Measurements from ENCODE around the gene FHIT. TPM values are rescaled to one million over a fixed set of nuclear protein-coding genes. Genes with fewer than 3 reads are reported as not detected.

FHIT gene
- total and polyA plus RNA-seq, 4 donors = 2.1 to 14.7 (median 6.6) TPM

DNA sequence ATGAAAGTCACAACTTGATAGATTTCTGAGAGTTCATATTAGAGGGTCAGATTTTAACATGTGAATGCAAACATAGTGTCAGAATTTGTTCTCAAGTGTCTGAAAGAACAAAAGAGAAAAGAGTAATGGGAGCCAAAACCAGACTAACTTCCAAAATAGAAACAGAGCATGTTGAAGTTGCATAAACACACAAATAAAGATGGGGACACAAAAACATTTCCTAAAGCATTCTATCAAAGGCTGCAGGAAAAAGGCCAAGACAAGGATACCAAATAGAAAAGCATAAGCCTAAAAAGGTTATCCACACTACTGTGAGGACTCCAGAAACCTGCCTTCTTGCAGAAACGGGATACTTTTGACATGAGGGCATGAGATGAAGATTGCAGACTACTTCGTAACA is 2.8 kb downstream of the FHIT start:
- WGBS = 85% methylated on average over 2 of the region's 2 CpGs

GRCh38 chr3:61247191-61247590 is 4.1 kb downstream of the FHIT start:
- Histone ChIP-seq H3K9me3 (ENCODE audit: control insufficient read depth in 4 of 4, low read length in 3 of 4) (no peaks in the 10 kb centered on the region), H3K4me1 (ENCODE audit: control insufficient read depth in 4 of 4, insufficient read depth in 4 of 4, low read length in 3 of 4) (peaks cover 0 to 9% (median 5%) of the 10 kb centered on the region in 4 donors), H3K9ac (ENCODE audit: low read depth in 1 of 2, low read length in 2 of 2) (no peak overlapping the region), H3K4me3 (ENCODE audit: low read depth in 1 of 3, low read length in 3 of 3) (no peak overlapping the region), H3K27ac (ENCODE audit: low read depth in 1 of 2, low read length in 2 of 2) (no peak overlapping the region), H3K27me3 (ENCODE audit: control insufficient read depth in 4 of 4, insufficient read depth in 4 of 4, low read length in 3 of 4) (no peaks in the 10 kb centered on the region), H3K36me3 (ENCODE audit: control insufficient read depth in 4 of 4, insufficient read depth in 3 of 4, low read depth in 1 of 4, low read length in 3 of 4) (no peaks in the 10 kb centered on the region)
- 93% methylated on average over 4 of the region's 4 CpGs for WGBS
- TF ChIP-seq, protein P1, sequence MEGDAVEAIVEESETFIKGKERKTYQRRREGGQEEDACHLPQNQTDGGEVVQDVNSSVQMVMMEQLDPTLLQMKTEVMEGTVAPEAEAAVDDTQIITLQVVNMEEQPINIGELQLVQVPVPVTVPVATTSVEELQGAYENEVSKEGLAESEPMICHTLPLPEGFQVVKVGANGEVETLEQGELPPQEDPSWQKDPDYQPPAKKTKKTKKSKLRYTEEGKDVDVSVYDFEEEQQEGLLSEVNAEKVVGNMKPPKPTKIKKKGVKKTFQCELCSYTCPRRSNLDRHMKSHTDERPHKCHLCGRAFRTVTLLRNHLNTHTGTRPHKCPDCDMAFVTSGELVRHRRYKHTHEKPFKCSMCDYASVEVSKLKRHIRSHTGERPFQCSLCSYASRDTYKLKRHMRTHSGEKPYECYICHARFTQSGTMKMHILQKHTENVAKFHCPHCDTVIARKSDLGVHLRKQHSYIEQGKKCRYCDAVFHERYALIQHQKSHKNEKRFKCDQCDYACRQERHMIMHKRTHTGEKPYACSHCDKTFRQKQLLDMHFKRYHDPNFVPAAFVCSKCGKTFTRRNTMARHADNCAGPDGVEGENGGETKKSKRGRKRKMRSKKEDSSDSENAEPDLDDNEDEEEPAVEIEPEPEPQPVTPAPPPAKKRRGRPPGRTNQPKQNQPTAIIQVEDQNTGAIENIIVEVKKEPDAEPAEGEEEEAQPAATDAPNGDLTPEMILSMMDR (IDR thresholded peaks at IDR 0.05; ENCODE audit: low read depth, low read length, missing input control) = no peak
- TF ChIP-seq RXRA (IDR thresholded peaks at IDR 0.05) (peak; percentile 44 to 48), FOXA1 (IDR thresholded peaks at IDR 0.05) (no peak)
- TF ChIP-seq, protein P2, sequence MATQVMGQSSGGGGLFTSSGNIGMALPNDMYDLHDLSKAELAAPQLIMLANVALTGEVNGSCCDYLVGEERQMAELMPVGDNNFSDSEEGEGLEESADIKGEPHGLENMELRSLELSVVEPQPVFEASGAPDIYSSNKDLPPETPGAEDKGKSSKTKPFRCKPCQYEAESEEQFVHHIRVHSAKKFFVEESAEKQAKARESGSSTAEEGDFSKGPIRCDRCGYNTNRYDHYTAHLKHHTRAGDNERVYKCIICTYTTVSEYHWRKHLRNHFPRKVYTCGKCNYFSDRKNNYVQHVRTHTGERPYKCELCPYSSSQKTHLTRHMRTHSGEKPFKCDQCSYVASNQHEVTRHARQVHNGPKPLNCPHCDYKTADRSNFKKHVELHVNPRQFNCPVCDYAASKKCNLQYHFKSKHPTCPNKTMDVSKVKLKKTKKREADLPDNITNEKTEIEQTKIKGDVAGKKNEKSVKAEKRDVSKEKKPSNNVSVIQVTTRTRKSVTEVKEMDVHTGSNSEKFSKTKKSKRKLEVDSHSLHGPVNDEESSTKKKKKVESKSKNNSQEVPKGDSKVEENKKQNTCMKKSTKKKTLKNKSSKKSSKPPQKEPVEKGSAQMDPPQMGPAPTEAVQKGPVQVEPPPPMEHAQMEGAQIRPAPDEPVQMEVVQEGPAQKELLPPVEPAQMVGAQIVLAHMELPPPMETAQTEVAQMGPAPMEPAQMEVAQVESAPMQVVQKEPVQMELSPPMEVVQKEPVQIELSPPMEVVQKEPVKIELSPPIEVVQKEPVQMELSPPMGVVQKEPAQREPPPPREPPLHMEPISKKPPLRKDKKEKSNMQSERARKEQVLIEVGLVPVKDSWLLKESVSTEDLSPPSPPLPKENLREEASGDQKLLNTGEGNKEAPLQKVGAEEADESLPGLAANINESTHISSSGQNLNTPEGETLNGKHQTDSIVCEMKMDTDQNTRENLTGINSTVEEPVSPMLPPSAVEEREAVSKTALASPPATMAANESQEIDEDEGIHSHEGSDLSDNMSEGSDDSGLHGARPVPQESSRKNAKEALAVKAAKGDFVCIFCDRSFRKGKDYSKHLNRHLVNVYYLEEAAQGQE (IDR thresholded peaks at IDR 0.05) = no peak
- TF ChIP-seq, protein P3, sequence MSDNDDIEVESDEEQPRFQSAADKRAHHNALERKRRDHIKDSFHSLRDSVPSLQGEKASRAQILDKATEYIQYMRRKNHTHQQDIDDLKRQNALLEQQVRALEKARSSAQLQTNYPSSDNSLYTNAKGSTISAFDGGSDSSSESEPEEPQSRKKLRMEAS (IDR thresholded peaks at IDR 0.05) = no peak
- DNase-seq (ENCODE audit: low spot score) = no peak

More for the DNA sequence above, 2.8 kb downstream of the FHIT start:
- Histone ChIP-seq H3K27ac (ENCODE audit: low read depth in 1 of 2, low read length in 2 of 2) (no peak overlapping the region), H3K36me3 (ENCODE audit: control insufficient read depth in 4 of 4, insufficient read depth in 3 of 4, low read depth in 1 of 4, low read length in 3 of 4) (no peaks in the 10 kb centered on the region), H3K9me3 (ENCODE audit: control insufficient read depth in 4 of 4, low read length in 3 of 4) (no peaks in the 10 kb centered on the region), H3K27me3 (ENCODE audit: control insufficient read depth in 4 of 4, insufficient read depth in 4 of 4, low read length in 3 of 4) (no peaks in the 10 kb centered on the region), H3K9ac (ENCODE audit: low read depth in 1 of 2, low read length in 2 of 2) (no peak overlapping the region), H3K4me1 (ENCODE audit: control insufficient read depth in 4 of 4, insufficient read depth in 4 of 4, low read length in 3 of 4) (peaks cover 0 to 12% (median 6%) of the 10 kb centered on the region in 4 donors), H3K4me3 (ENCODE audit: low read depth in 1 of 3, low read length in 3 of 3) (no peak overlapping the region)
- no peak for TF ChIP-seq FOXA2 (IDR thresholded peaks at IDR 0.05)
- no peak for TF ChIP-seq YY1 (IDR thresholded peaks at IDR 0.05)
- TF ChIP-seq FOXA1 (IDR thresholded peaks at IDR 0.05) = no peak
- no peak for TF ChIP-seq JUND (IDR thresholded peaks at IDR 0.05)
- TF ChIP-seq, protein P4, sequence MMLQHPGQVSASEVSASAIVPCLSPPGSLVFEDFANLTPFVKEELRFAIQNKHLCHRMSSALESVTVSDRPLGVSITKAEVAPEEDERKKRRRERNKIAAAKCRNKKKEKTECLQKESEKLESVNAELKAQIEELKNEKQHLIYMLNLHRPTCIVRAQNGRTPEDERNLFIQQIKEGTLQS (IDR thresholded peaks at IDR 0.05) = no peak
- TF ChIP-seq RXRA (IDR thresholded peaks at IDR 0.05) = no peak
- no peak for TF ChIP-seq SP1 (IDR thresholded peaks at IDR 0.05)
- TF ChIP-seq, protein P2 (IDR thresholded peaks at IDR 0.05) = no peak
- no peak for TF ChIP-seq RAD21 (IDR thresholded peaks at IDR 0.05)
- no peak for TF ChIP-seq HNF4A (conservative IDR thresholded peaks at IDR 0.05)
- TF ChIP-seq EGR1 (IDR thresholded peaks at IDR 0.05; ENCODE audit: low read depth in 2 of 2) = no peak
- TF ChIP-seq, protein P3 (IDR thresholded peaks at IDR 0.05) = no peak
- DNase-seq (ENCODE audit: low spot score) = no peak

Measured in liver (tissue), 9 donors.